OCI-LY7 (cell line): ENCODE data around the gene C1orf210.

Source experiments
- EZH2phosphoT487 ChIP-seq: fragments of 200-600 bp; sonication (generic); IDR thresholded peaks from 2 replicates; pipeline ENCODE4 v1.6.1; 2018; ENCODE audit warnings: low read depth, borderline replicate concordance, mild to moderate bottlenecking, mixed run types, antibody characterized with exemption, low read length, moderate library complexity, mixed read lengths
- TF ChIP-seq, protein P1 (sequence below): fragments of 200-600 bp; sonication (generic); conservative IDR thresholded peaks from 2 replicates; pipeline ENCODE4 v1.5.1; 2014; ENCODE audit warnings: mild to moderate bottlenecking, antibody characterized with exemption, low read length, moderate library complexity, mixed read lengths

DNA sequence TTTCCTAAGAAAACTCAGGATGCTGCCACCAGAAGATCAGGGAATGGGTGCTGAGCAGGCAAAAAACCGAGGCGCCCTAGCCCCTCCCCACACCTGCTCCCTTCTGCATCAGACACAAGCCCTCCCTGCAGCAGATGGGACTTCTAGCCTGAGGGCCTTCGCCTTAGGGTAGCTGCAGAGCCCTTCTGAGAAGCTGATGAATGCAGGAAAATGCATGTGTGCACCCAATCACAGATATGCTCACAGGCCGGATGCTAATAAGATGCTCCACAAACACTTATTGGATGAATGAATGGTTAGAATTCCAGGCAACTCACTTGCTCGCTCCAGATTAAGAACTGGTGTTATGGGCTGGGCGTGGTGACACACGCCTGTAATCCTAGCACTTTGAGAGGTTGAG lies 6.8 kb upstream of the C1orf210 start:
- TF ChIP-seq, protein P1, sequence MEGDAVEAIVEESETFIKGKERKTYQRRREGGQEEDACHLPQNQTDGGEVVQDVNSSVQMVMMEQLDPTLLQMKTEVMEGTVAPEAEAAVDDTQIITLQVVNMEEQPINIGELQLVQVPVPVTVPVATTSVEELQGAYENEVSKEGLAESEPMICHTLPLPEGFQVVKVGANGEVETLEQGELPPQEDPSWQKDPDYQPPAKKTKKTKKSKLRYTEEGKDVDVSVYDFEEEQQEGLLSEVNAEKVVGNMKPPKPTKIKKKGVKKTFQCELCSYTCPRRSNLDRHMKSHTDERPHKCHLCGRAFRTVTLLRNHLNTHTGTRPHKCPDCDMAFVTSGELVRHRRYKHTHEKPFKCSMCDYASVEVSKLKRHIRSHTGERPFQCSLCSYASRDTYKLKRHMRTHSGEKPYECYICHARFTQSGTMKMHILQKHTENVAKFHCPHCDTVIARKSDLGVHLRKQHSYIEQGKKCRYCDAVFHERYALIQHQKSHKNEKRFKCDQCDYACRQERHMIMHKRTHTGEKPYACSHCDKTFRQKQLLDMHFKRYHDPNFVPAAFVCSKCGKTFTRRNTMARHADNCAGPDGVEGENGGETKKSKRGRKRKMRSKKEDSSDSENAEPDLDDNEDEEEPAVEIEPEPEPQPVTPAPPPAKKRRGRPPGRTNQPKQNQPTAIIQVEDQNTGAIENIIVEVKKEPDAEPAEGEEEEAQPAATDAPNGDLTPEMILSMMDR = no peak
- no peak for TF ChIP-seq EZH2phosphoT487
